ENCODE results near the gene DVL2.
A peak's percentile ranks its signal among the peaks of the same experiment; 100 is the strongest.

Gene DVL2

DNA sequence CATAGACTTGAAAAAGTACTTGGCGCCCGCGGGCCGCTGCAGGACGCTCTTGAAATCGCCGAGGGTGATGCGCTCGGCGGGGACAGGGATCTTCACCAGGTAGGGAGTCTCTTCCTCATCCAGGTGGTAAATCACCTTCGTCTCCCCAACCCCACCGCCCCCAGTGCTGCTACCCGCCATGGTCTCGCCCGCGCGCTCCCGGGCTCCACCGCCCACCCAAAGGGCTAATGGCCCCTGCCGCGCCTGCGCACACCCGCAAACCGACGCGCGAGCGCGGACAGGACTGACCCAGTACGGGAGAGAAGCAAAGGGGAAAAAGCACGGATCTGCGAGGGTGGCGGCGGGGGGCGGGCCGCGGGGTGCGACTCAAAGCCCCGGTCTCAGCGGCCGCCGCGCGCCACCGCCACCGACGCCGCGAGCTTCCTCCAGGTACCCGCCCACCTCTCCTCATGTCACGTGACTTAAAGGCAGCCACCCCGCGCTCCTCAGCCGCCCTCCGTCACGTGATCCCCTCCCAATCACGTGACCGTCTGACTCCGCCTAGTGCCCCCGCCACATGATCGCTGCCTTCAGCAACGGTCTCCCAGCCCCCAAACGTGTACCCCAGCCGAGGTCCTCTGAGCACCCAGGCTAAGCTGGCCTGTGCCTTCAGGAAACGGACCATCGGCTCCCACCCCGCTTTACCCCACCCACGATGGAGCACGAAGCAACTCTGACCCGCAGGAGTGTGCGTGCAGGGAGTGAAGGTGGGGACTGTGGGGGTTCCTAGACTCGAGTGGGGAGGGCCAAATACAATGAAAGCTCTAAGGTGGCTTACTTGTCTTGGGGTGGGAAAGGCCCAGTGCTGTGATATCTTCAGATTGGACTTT lies at the start of gene DVL2:
Gene DVL2, minus strand, starts transcription at position 435 of the 869 bp plus-strand sequence. Its CDS starts 255 bp downstream, at position 180.
- DNase-seq = peak; percentile 93

DNA sequence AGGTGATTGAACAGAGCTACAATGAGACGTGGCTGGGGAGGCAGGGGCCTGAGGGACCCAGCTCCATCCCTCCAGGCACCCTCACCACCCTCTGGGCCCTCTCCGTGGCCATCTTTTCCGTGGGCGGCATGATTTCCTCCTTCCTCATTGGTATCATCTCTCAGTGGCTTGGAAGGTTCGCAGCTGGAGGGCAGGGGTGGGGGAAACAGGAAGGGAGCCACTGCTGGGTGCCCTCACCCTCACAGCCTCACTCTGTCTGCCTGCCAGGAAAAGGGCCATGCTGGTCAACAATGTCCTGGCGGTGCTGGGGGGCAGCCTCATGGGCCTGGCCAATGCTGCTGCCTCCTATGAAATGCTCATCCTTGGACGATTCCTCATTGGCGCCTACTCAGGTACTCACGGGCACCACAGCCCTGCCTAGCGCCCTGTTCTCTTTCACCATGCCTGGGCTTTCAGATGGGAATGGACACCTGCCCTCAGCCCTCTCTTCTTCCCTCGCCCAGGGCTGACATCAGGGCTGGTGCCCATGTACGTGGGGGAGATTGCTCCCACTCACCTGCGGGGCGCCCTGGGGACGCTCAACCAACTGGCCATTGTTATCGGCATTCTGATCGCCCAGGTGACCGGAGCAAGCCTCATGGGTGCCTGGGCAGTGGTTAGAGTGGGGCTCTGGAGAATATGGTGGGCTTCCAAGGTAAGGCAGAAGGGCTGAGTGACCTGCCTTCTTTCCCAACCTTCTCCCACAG lies 49.3 kb upstream of the DVL2 start:
- no peak for DNase-seq

- DNase-seq = no peak
Observed at GRCh38 chr17:7282752-7283321, 48.5 kb upstream of the DVL2 start.

GRCh38 chr17:7281953-7282751 lies 47.8 kb upstream of the DVL2 start:
- DNase-seq = no peak

DNA sequence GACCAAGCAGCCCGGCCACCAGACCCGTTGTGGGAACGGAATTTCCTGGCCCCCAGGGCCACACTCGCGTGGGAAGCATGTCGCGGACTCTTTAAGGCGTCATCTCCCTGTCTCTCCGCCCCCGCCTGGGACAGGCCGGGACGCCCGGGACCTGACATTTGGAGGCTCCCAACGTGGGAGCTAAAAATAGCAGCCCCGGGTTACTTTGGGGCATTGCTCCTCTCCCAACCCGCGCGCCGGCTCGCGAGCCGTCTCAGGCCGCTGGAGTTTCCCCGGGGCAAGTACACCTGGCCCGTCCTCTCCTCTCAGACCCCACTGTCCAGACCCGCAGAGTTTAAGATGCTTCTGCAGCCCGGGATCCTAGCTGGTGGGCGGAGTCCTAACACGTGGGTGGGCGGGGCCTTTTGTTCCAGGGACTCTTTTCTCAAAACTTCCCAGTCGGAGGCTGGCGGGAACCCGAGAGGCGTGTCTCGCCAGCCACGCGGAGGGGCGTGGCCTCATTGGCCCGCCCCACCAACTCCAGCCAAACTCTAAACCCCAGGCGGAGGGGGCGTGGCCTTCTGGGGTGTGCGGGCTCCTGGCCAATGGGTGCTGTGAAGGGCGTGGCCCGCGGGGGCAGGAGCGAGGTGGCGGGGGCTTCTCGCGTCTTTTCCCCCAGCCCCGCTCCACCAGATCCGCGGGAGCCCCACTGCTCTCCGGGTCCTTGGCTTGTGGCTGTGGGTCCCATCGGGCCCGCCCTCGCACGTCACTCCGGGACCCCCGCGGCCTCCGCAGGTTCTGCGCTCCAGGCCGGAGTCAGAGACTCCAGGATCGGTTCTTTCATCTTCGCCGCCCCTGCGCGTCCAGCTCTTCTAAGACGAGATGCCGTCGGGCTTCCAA lies 47.0 kb upstream of the DVL2 start, which contains the start of gene SLC2A4:
Gene SLC2A4, plus strand, starts transcription at position 645 of the 879 bp plus-strand sequence. Its CDS starts 217 bp downstream, at position 862.
- DNase-seq = peak; percentile 91

DNA sequence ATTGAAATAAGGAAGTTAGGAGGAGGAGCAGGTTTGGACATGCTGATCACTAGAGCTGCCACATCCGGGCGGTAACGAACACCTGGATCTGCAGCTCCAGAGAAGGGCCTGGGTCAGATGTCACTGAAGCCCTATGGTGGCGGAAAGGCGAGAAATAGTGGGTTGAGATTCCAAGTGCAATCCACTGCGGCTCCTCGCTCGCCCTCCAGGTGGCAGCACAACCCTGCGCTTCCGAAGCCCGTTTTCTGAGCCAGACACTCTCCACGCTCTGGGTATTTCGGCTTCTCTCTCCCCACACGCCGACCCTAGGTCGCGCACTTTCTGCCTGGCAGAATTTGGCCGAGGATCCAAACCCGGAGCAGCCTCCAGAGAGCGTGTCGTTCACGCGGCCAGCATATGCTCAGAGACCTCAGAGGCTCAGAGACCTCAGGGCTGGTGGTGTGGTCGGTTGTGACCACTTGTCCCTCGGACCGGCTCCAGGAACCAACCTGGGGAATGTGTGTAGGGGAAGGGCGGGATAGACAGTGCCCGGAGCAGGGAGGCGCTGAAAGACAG lies 46.3 kb upstream of the DVL2 start:
- DNase-seq = peak; percentile 82

- DNase-seq = no peak
Observed at GRCh38 chr17:7279448-7279847, 45.1 kb upstream of the DVL2 start.

DNA sequence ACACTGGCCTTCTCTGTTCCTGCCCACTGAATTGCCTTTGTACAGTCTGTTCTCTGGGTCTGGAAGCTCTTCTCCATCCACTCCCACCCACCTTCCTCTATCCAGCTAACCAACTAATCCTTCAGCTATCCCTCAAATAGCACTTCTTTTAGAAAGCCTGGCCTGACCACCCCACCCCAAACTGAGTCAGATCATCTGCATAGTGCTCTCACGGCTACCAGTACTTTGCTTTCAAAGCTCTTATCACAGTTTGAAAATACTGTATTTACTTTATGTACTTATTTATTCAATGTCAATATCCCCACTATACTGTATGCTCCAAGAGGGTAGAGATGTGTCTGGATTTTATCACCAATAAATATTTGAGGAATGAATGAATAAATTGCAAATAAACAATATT lies 32.5 kb upstream of the DVL2 start:
- no peak for DNase-seq

GRCh38 chr17:7263801-7264078 lies 29.4 kb upstream of the DVL2 start:
- DNase-seq = no peak

DNA sequence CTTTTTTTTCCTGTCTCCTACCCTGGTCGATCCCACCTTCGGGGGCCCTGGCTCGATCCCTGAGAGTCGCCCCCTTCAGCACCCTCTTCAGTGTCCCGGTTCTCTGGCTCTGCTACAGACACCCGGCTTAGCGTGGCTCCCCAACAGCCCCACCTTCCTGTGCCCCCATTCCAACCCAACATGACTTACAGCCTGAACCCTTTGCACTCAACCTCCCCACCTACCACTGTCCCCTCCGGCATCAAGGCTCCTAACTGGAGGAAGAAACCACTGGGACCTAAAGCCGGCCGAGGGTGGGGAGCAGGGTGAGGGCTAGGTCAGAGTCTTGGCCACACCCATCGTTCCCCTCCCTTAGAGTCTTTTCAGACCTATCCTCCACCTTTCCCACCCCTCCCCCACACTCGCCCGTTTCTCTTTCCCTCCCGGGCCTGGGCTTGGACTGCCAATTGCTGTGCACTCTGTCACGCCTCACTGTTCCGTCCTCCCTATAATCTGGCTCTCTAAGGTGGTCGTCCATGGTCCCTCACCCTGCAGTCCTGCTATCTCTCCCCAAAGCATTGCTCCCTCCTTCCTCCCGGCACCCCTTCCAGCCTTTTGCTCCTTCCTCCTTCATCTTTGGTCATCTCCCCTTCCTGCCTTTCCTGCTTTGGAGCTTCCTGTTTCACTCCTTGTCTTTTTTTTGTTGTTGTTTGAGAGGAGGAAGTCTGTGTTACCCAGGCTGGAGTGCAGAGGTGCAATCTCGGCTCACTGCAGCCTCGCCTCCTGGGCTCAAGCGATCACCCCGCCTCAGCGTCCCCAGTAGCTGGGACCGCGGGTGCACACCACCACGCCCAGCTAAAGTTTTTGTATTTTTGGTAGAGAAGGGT lies 28.9 kb upstream of the DVL2 start:
- no peak for DNase-seq

GRCh38 chr17:7262192-7262934 lies 28.0 kb upstream of the DVL2 start, which contains the start of gene CLDN7:
TSS of gene CLDN7 (minus strand) at chr17:7262478. CDS start at chr17:7262043, 435 bp downstream.
- DNase-seq = no peak

GRCh38 chr17:7261379-7262191 lies 27.3 kb upstream of the DVL2 start:
- DNase-seq = peak; percentile 30

DNA sequence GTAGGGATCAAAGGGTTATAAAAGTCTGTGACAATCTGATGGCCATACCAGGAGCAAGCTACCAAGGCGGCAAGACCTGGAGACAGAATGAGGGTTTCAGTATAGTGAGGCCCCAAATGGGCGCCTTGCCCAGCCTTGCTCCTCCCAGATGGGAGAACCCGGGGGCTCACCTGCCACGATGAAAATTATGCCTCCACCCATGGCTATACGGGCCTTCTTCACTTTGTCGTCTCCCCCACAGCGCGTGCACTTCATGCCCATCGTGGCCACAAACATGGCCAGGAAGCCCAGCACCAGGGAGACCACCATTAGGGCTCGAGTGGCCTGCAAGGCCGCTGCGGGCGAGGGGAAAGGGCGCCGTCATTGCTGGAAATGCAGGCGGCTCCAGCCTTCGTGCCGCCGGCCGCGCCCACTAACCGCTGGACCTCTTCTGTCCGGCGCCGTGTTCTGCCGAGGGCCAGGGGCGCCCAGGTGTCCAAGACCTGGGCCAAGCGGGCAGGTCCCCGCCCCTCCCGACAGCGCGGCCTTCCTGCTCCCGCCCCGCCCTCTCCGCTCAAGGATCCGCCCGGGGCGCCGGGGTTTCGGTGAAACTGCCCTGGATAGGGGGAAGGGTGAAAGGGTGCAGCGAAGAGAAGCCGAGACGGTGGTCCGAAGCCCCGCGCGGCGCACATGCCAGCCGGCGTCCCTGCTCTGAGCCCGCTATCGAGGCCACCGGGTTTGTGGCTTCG lies 26.5 kb upstream of the DVL2 start:
- peak; percentile 42 for DNase-seq

- no peak for DNase-seq
Observed at GRCh38 chr17:7260151-7260550, 25.8 kb upstream of the DVL2 start.

DNA sequence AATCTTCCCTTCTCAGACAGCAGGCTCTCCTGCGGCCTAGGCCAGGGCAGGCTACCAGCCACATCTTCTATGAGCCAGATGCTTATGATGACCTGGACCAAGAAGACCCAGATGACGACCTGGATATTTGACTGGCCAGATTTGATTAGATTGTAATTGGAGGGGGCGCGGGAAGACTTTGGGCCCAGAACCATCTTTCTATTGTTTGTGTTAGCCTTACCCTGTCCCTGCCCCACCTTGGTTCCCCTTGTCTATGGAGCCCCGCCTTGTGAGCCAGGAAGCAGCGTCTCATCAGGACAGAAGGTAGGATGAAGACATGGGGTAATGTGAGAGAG lies 25.2 kb upstream of the DVL2 start:
- no peak for DNase-seq

GRCh38 chr17:7258731-7259554 lies 24.6 kb upstream of the DVL2 start:
- DNase-seq = no peak

GRCh38 chr17:7256766-7257456 lies 22.6 kb upstream of the DVL2 start:
- DNase-seq = no peak
